SJCRH30 (cell line): Measurements from ENCODE around the gene CCDC24. TPM values are rescaled to one million over a fixed set of nuclear protein-coding genes. Genes with fewer than 3 reads are reported as not detected.
A peak's percentile ranks its signal among the peaks of the same experiment; 100 is the strongest.

ENCODE experiments used
- DNase-seq, 2 experiments: peaks; one replicate each; pipeline ENCODE4 v3.0.0-alpha.2; 2015 to 2020
- H3K27ac ChIP-seq: fragments of 250-450 bp; sonication (Bioruptor Pico); 2 replicates; pipeline ENCODE4 v1.5.1; 2020; ENCODE audit warnings: mild to moderate bottlenecking, moderate library complexity
- H3K27me3 ChIP-seq: fragments of 250-450 bp; sonication (Bioruptor Pico); 2 replicates; pipeline ENCODE4 v1.5.1; 2020; ENCODE audit warnings: mild to moderate bottlenecking, moderate library complexity
- H3K36me3 ChIP-seq: fragments of 250-450 bp; sonication (Bioruptor Pico); 2 replicates; pipeline ENCODE4 v1.5.1; 2020; ENCODE audit warnings: mild to moderate bottlenecking, moderate library complexity
- H3K4me1 ChIP-seq: fragments of 250-450 bp; sonication (Bioruptor Pico); 2 replicates; pipeline ENCODE4 v1.5.1; 2020; ENCODE audit warnings: mild to moderate bottlenecking, moderate library complexity
- H3K4me3 ChIP-seq: fragments of 250-450 bp; sonication (Bioruptor Pico); 2 replicates; pipeline ENCODE4 v1.5.1; 2020; ENCODE audit warnings: mild to moderate bottlenecking, moderate library complexity
- H3K9me3 ChIP-seq: fragments of 250-450 bp; sonication (Bioruptor Pico); replicated peaks from 2 replicates; pipeline ENCODE4 v1.5.1; 2020; ENCODE audit warnings: mild to moderate bottlenecking, moderate library complexity
- total RNA-seq: library from RNA; depleted of rRNA; stranded (reverse); fragments of >200 nt; shearing (Covaris generic); gene quantifications from 2 replicates; pipeline ENCODE4 v1.2.3, GENCODE V29; 2014

Gene CCDC24
- total RNA-seq, 1 experiment from 2014 or later: 0.85 TPM

- no peaks in the 10 kb centered on the region for H3K9me3 ChIP-seq
- no peak overlapping the region for H3K4me3 ChIP-seq
- no peak for DNase-seq
- H3K36me3 ChIP-seq: 0 out of 2 replicates have a peak, but pooled peaks cover 2% of the 10 kb centered on the region
- H3K27ac ChIP-seq: no peak overlapping the region
- no peaks in the 10 kb centered on the region for H3K27me3 ChIP-seq
- no peaks in the 10 kb centered on the region for H3K4me1 ChIP-seq
Observed at GRCh38 chr1:43956234-43956633, 35.2 kb upstream of the CCDC24 start.

GRCh38 chr1:43957407-43958040, 33.9 kb upstream of the CCDC24 start:
- no peaks in the 10 kb centered on the region for H3K9me3 ChIP-seq
- 0 out of 2 replicates have a peak, but pooled peaks cover 2% of the 10 kb centered on the region for H3K36me3 ChIP-seq
- no peaks in the 10 kb centered on the region for H3K27me3 ChIP-seq
- no peak for DNase-seq
- H3K4me3 ChIP-seq: no peak overlapping the region
- no peak overlapping the region for H3K27ac ChIP-seq
- H3K4me1 ChIP-seq: no peaks in the 10 kb centered on the region

- no peak overlapping the region for H3K4me3 ChIP-seq
- H3K27ac ChIP-seq: no peak overlapping the region
- DNase-seq: no peak
- H3K9me3 ChIP-seq: no peaks in the 10 kb centered on the region
- H3K27me3 ChIP-seq: no peaks in the 10 kb centered on the region
- no peaks in the 10 kb centered on the region for H3K4me1 ChIP-seq
- 0 out of 2 replicates have a peak, but pooled peaks cover 2% of the 10 kb centered on the region for H3K36me3 ChIP-seq
Observed at GRCh38 chr1:43958351-43959255, 32.8 kb upstream of the CCDC24 start.

- Histone ChIP-seq H3K4me3 (no peak overlapping the region), H3K9me3 (no peaks in the 10 kb centered on the region), H3K36me3 (0 out of 2 replicates have a peak, but pooled peaks cover 2% of the 10 kb centered on the region), H3K4me1 (no peaks in the 10 kb centered on the region), H3K27me3 (no peaks in the 10 kb centered on the region), H3K27ac (no peak overlapping the region)
- no peak for DNase-seq
Observed at GRCh38 chr1:43960798-43961197, 30.6 kb upstream of the CCDC24 start.

- H3K27me3 ChIP-seq: no peaks in the 10 kb centered on the region
- H3K36me3 ChIP-seq: 0 out of 2 replicates have a peak, but pooled peaks cover 2% of the 10 kb centered on the region
- no peaks in the 10 kb centered on the region for H3K9me3 ChIP-seq
- H3K4me3 ChIP-seq: no peak overlapping the region
- DNase-seq: no peak
- no peaks in the 10 kb centered on the region for H3K4me1 ChIP-seq
- no peak overlapping the region for H3K27ac ChIP-seq
Observed at GRCh38 chr1:43961692-43962091, 29.7 kb upstream of the CCDC24 start.

GRCh38 chr1:43962324-43962723, 29.1 kb upstream of the CCDC24 start:
- H3K27me3 ChIP-seq: no peaks in the 10 kb centered on the region
- 0 out of 2 replicates have a peak, but pooled peaks cover 2% of the 10 kb centered on the region for H3K36me3 ChIP-seq
- no peaks in the 10 kb centered on the region for H3K9me3 ChIP-seq
- no peak overlapping the region for H3K4me3 ChIP-seq
- no peaks in the 10 kb centered on the region for H3K4me1 ChIP-seq
- H3K27ac ChIP-seq: no peak overlapping the region
- DNase-seq: no peak

- H3K36me3 ChIP-seq: no peaks in the 10 kb centered on the region
- no peak for DNase-seq
Observed at GRCh38 chr1:43963006-43963405, 28.4 kb upstream of the CCDC24 start.

GRCh38 chr1:43963890-43964289, 27.5 kb upstream of the CCDC24 start:
- H3K9me3 ChIP-seq: no peaks in the 10 kb centered on the region
- H3K36me3 ChIP-seq: no peaks in the 10 kb centered on the region
- H3K4me3 ChIP-seq: no peak overlapping the region
- H3K4me1 ChIP-seq: no peaks in the 10 kb centered on the region
- no peak overlapping the region for H3K27ac ChIP-seq
- DNase-seq: no peak
- H3K27me3 ChIP-seq: no peaks in the 10 kb centered on the region

More at GRCh38 chr1:43963006-43963405, 28.4 kb upstream of the CCDC24 start:
- Histone ChIP-seq H3K4me3 (no peak overlapping the region), H3K4me1 (no peaks in the 10 kb centered on the region), H3K27ac (no peak overlapping the region), H3K9me3 (no peaks in the 10 kb centered on the region), H3K27me3 (no peaks in the 10 kb centered on the region)

- no peaks in the 10 kb centered on the region for H3K4me1 ChIP-seq
- no peak for DNase-seq
- no peak overlapping the region for H3K4me3 ChIP-seq
- H3K27ac ChIP-seq: no peak overlapping the region
- H3K36me3 ChIP-seq: no peaks in the 10 kb centered on the region
- H3K27me3 ChIP-seq: no peaks in the 10 kb centered on the region
- no peaks in the 10 kb centered on the region for H3K9me3 ChIP-seq
Observed at GRCh38 chr1:43965316-43965715, 26.1 kb upstream of the CCDC24 start.

GRCh38 chr1:43968348-43968948, 23.0 kb upstream of the CCDC24 start:
- Histone ChIP-seq H3K4me1 (no peaks in the 10 kb centered on the region), H3K27me3 (no peaks in the 10 kb centered on the region), H3K27ac (no peak overlapping the region), H3K9me3 (no peaks in the 10 kb centered on the region), H3K36me3 (peaks cover 7% of the 10 kb centered on the region; the same call in 1 of the 2 replicates), H3K4me3 (no peak overlapping the region)
- DNase-seq: peak; percentile 63 to 83

- Histone ChIP-seq H3K4me3 (no peak overlapping the region), H3K27ac (no peak overlapping the region), H3K27me3 (no peaks in the 10 kb centered on the region), H3K36me3 (peaks cover 7% of the 10 kb centered on the region; the same call in 1 of the 2 replicates), H3K4me1 (no peaks in the 10 kb centered on the region), H3K9me3 (no peaks in the 10 kb centered on the region)
- DNase-seq: no peak
Observed at GRCh38 chr1:43969416-43969745, 22.0 kb upstream of the CCDC24 start.

GRCh38 chr1:43969746-43970466, 21.5 kb upstream of the CCDC24 start, which contains the start of gene DPH2:
TSS of gene DPH2 (plus strand) at chr1:43970010. CDS start at chr1:43970176, 166 bp downstream.
- Histone ChIP-seq H3K4me3 (peak within 1 kb of the TSS; percentile 76), H3K9me3 (no peaks in the 10 kb centered on the region), H3K27me3 (no peaks in the 10 kb centered on the region), H3K4me1 (no peaks in the 10 kb centered on the region), H3K36me3 (peaks cover 7% of the 10 kb centered on the region; the same call in 1 of the 2 replicates), H3K27ac (no peak within 1 kb of the TSS)
- DNase-seq: peak; percentile 99

GRCh38 chr1:43970502-43970901, 20.9 kb upstream of the CCDC24 start:
- Histone ChIP-seq H3K9me3 (no peaks in the 10 kb centered on the region), H3K4me1 (no peaks in the 10 kb centered on the region), H3K36me3 (peaks cover 7% of the 10 kb centered on the region; the same call in 1 of the 2 replicates), H3K27me3 (no peaks in the 10 kb centered on the region), H3K27ac (no peak overlapping the region), H3K4me3 (peak overlapping the region; percentile 76)
- no peak for DNase-seq

GRCh38 chr1:43970911-43971310, 20.5 kb upstream of the CCDC24 start:
- Histone ChIP-seq H3K4me3 (no peak overlapping the region; the same call in 1 of the 2 replicates), H3K4me1 (no peaks in the 10 kb centered on the region), H3K36me3 (peaks cover 7% of the 10 kb centered on the region; the same call in 1 of the 2 replicates), H3K27me3 (no peaks in the 10 kb centered on the region), H3K9me3 (no peaks in the 10 kb centered on the region), H3K27ac (no peak overlapping the region)
- no peak for DNase-seq
